Activated T-cell treated with anti-CD3 and anti-CD28 coated beads for 48 hours (primary cell): ENCODE data around the gene RBAK.
"Not testable (repeated sequence)": the region's sequence is repeated elsewhere in the genome, so short reads cannot be mapped to it uniquely, and the experiment has no call there.

Source experiments
- DNase-seq: peaks from one replicate; pipeline ENCODE4 v3.0.0-alpha.2; 2020; ENCODE audit warnings: low read depth

Gene RBAK

GRCh38 chr7:5051731-5052130 is 6.1 kb downstream of the RBAK start:
- not testable (repeated sequence) for DNase-seq

GRCh38 chr7:5053175-5053574 is 7.5 kb downstream of the RBAK start:
- no peak for DNase-seq

GRCh38 chr7:5063698-5064097 is 18.0 kb downstream of the RBAK start:
- DNase-seq = no peak

- DNase-seq = no peak
These were observed 18.9 kb downstream of the RBAK start for GRCh38 chr7:5064391-5065106.

GRCh38 chr7:5065107-5065407 is 19.4 kb downstream of the RBAK start:
- no peak for DNase-seq

GRCh38 chr7:5068521-5068920 is 22.9 kb downstream of the RBAK start:
- DNase-seq = no peak

GRCh38 chr7:5070206-5070605 is 24.5 kb downstream of the RBAK start:
- DNase-seq = no peak

- DNase-seq = not testable (repeated sequence)
These were observed 29.5 kb downstream of the RBAK start for GRCh38 chr7:5075187-5075586.

GRCh38 chr7:5077740-5078139 is 32.1 kb downstream of the RBAK start:
- no peak for DNase-seq

GRCh38 chr7:5082806-5083205 is 37.1 kb downstream of the RBAK start:
- DNase-seq = no peak

GRCh38 chr7:5083311-5083711 is 37.7 kb downstream of the RBAK start:
- no peak for DNase-seq

GRCh38 chr7:5086256-5086655 is 40.6 kb downstream of the RBAK start:
- DNase-seq = no peak

GRCh38 chr7:5088228-5088833 is 42.7 kb downstream of the RBAK start:
- DNase-seq = not testable (repeated sequence)

- DNase-seq = no peak
These were observed 43.2 kb downstream of the RBAK start for GRCh38 chr7:5088906-5089305.

GRCh38 chr7:5093948-5094347 is 48.3 kb downstream of the RBAK start:
- no peak for DNase-seq

- DNase-seq = no peak
These were observed 49.0 kb downstream of the RBAK start for GRCh38 chr7:5094641-5095040.

- no peak for DNase-seq
These were observed 70.7 kb downstream of the RBAK start for GRCh38 chr7:5116359-5116758.

- no peak for DNase-seq
These were observed 71.7 kb downstream of the RBAK start for GRCh38 chr7:5117095-5117970.
